ENCODE data around the gene PTPN21.
A peak's percentile ranks its signal among the peaks of the same experiment; 100 is the strongest.

Gene PTPN21

GRCh38 chr14:88562831-88563686, 8.3 kb upstream of the PTPN21 start, which contains the start of gene ZC3H14 (continued):
- TF ChIP-seq ZBTB26 (tag by site-specific recombination; optimal IDR thresholded peaks at IDR 0.05) (peak; percentile 96), ZNF518A (tag by site-specific recombination; conservative IDR thresholded peaks at IDR 0.05; ENCODE audit: low read depth) (no peak), KLF9 (tag by site-specific recombination; IDR thresholded peaks at IDR 0.05; ENCODE audit: low read depth) (peak; percentile 67), SP7 (tag by site-specific recombination; IDR thresholded peaks at IDR 0.05) (peak; percentile 53; the same call in 1 of the 2 replicates), KLF1 (tag by site-specific recombination; IDR thresholded peaks at IDR 0.05) (no peak), ZEB2 (tag by site-specific recombination; IDR thresholded peaks at IDR 0.05) (peak; percentile 68; the same call in 1 of the 2 replicates)

- Histone ChIP-seq H3K4me3 (ENCODE audit: low read depth, low read length) (peak overlapping the region; percentile 100), H3K4me1 (ENCODE audit: control insufficient read depth, insufficient read depth, low read length) (peaks cover 5% of the 10 kb centered on the region), H3K36me3 (ENCODE audit: control insufficient read depth in 2 of 2, insufficient read depth in 1 of 2, low read length in 2 of 2) (peaks cover 9 to 13% of the 10 kb centered on the region in 2 experiments), H3K27ac (ENCODE audit: extremely low read depth, low read depth, low read length) (peak overlapping the region; percentile 96; the same call in 1 of the 2 replicates), H3K9me3 (ENCODE audit: control insufficient read depth, insufficient read depth, low read depth, low read length) (no peaks in the 10 kb centered on the region)
- peak; percentile 52 for TF ChIP-seq PRDM10 (tag by site-specific recombination; IDR thresholded peaks at IDR 0.05)
- no peak for TF ChIP-seq ZNF433 (tag by site-specific recombination; IDR thresholded peaks at IDR 0.05; ENCODE audit: low read depth)
- ChIA-PET CTCF (no interaction called here), POLR2A (no interaction called here)
Observed at GRCh38 chr14:88562532-88562830, 7.7 kb upstream of the PTPN21 start.

- no peaks in the 10 kb centered on the region for H3K36me3 ChIP-seq (ENCODE audit: control insufficient read depth in 2 of 2, insufficient read depth in 1 of 2, low read length in 2 of 2)
- peaks cover 9% of the 10 kb centered on the region for H3K4me1 ChIP-seq (ENCODE audit: control insufficient read depth, insufficient read depth, low read length)
- ChIA-PET CTCF (interaction anchor here (0.6 to 1.5 kb wide), 7 partner anchors 19 to 371 kb away, joined by 3 to 10 read pairs (median 3); no protein-coding TSS in a partner anchor), POLR2A (no interaction called here)
- TF ChIP-seq ZNF654 (tag by site-specific recombination; IDR thresholded peaks at IDR 0.05; ENCODE audit: low read depth) (peak; percentile 39), CTCF (tag by site-specific recombination; IDR thresholded peaks at IDR 0.05) (peak; percentile 54), FEZF1 (tag by site-specific recombination; IDR thresholded peaks at IDR 0.05) (0 out of 2 replicates have a peak, but pooled peaks have one; percentile 15), BCL11B (tag by site-specific recombination; IDR thresholded peaks at IDR 0.05; ENCODE audit: low read depth) (no peak)
- no peaks in the 10 kb centered on the region for H3K9me3 ChIP-seq (ENCODE audit: control insufficient read depth, insufficient read depth, low read depth, low read length)
- no peak overlapping the region for H3K4me3 ChIP-seq (ENCODE audit: low read depth, low read length)
- H3K27ac ChIP-seq (ENCODE audit: extremely low read depth, low read depth, low read length): no peak overlapping the region
Observed at GRCh38 chr14:88559852-88560251, 5.0 kb upstream of the PTPN21 start.
